GM21528 (cell line): Measurements from ENCODE around the gene ADAMTS15.

Source experiments
- ATAC-seq: cut with Tn5 transposase; IDR thresholded peaks from one replicate; pipeline ENCODE4 v1.9.1; 2021; ENCODE audit warnings: mild to moderate bottlenecking, moderate library complexity; ENCODE audit not compliant: unreplicated experiment, low FRiP score

ADAMTS15 gene

GRCh38 chr11:130508913-130509312 is 60.5 kb downstream of the ADAMTS15 start:
- ATAC-seq, result no peak

GRCh38 chr11:130509942-130510341 is 61.5 kb downstream of the ADAMTS15 start:
- no peak for ATAC-seq

GRCh38 chr11:130510407-130511006 is 62.1 kb downstream of the ADAMTS15 start:
- no peak for ATAC-seq

- ATAC-seq, result no peak
Observed at GRCh38 chr11:130511765-130512164, 63.3 kb downstream of the ADAMTS15 start.

GRCh38 chr11:130512662-130513061 is 64.2 kb downstream of the ADAMTS15 start:
- ATAC-seq, result no peak

GRCh38 chr11:130513132-130513531 is 64.7 kb downstream of the ADAMTS15 start:
- no peak for ATAC-seq

- no peak for ATAC-seq
Observed at GRCh38 chr11:130514316-130514715, 65.9 kb downstream of the ADAMTS15 start.

- no peak for ATAC-seq
Observed at GRCh38 chr11:130514851-130515250, 66.4 kb downstream of the ADAMTS15 start.

- ATAC-seq, result no peak
Observed at GRCh38 chr11:130515829-130516553, 67.5 kb downstream of the ADAMTS15 start.

- no peak for ATAC-seq
Observed at GRCh38 chr11:130516554-130517505, 68.4 kb downstream of the ADAMTS15 start.

- ATAC-seq, result no peak
Observed at GRCh38 chr11:130518164-130518680, 69.8 kb downstream of the ADAMTS15 start.

- no peak for ATAC-seq
Observed at GRCh38 chr11:130519128-130519932, 70.9 kb downstream of the ADAMTS15 start.

- no peak for ATAC-seq
Observed at GRCh38 chr11:130520271-130520671, 71.8 kb downstream of the ADAMTS15 start.

- ATAC-seq, result no peak
Observed at GRCh38 chr11:130522284-130522961, 74.0 kb downstream of the ADAMTS15 start.

GRCh38 chr11:130523166-130523565 is 74.7 kb downstream of the ADAMTS15 start:
- no peak for ATAC-seq

- no peak for ATAC-seq
Observed at GRCh38 chr11:130523609-130524008, 75.2 kb downstream of the ADAMTS15 start.

- no peak for ATAC-seq
Observed at GRCh38 chr11:130524132-130524790, 75.8 kb downstream of the ADAMTS15 start.

GRCh38 chr11:130525307-130525706 is 76.9 kb downstream of the ADAMTS15 start:
- ATAC-seq, result no peak
